OCI-LY7 (cell line): ENCODE measurements around the gene DDN. TPM values are rescaled to one million over a fixed set of nuclear protein-coding genes. Genes with fewer than 3 reads are reported as not detected.

Source experiments
- BruUV-seq: library from RNA; stranded (reverse); fragments of 400-500 nt; replicated peaks from 2 replicates; lab custom pipeline; 2021; lab: Mats Ljungman, UMichigan
- CTCF ChIA-PET: fragments of 300-600 bp; sonication (Branson Sonifier 250); formaldehyde crosslinking; loops from one replicate; lab custom pipeline; 2022; ENCODE audit warnings: antibody characterized with exemption; ENCODE audit not compliant: unreplicated experiment; lab: Charles Lee
- POLR2A ChIA-PET: fragments of 300-600 bp; sonication (Branson Sonifier 250); formaldehyde crosslinking; loops from one replicate; lab custom pipeline; 2022; ENCODE audit warnings: antibody characterized with exemption; lab: Charles Lee
- DNase-seq: peaks from one replicate; pipeline ENCODE4 v3.0.0-alpha.2; 2015; ENCODE audit warnings: low spot score
- H2AFZ ChIP-seq: fragments of 200-600 bp; sonication (generic), shearing (Covaris generic); 2 replicates; pipeline ENCODE4 v1.6.1; 2014; ENCODE audit warnings: mild to moderate bottlenecking, antibody characterized with exemption, low read length, moderate library complexity
- H3K27ac ChIP-seq: fragments of 200-600 bp; sonication (generic); 2 replicates; pipeline ENCODE4 v1.5.1; 2014; ENCODE audit warnings: mixed run types, low read depth, mild to moderate bottlenecking, moderate library complexity, low read length, inconsistent platforms; ENCODE audit not compliant: poor library complexity, severe bottlenecking
- H3K36me3 ChIP-seq: fragments of 200-600 bp; sonication (generic); 2 replicates; pipeline ENCODE4 v1.6.1; 2014; ENCODE audit warnings: mild to moderate bottlenecking, antibody characterized with exemption, low read length, moderate library complexity, mixed read lengths; ENCODE audit not compliant: insufficient read depth
- H3K4me1 ChIP-seq: fragments of 200-600 bp; sonication (generic); 2 replicates; pipeline ENCODE4 v1.5.1; 2014; ENCODE audit warnings: mild to moderate bottlenecking, low read length; ENCODE audit not compliant: insufficient read depth, poor library complexity, severe bottlenecking
- H3K4me2 ChIP-seq: fragments of 200-600 bp; sonication (generic); 2 replicates; pipeline ENCODE4 v1.6.1; 2014; ENCODE audit warnings: mild to moderate bottlenecking, low read length
- H3K4me3 ChIP-seq: fragments of 200-600 bp; sonication (generic); 2 replicates; pipeline ENCODE4 v1.5.1; 2014; ENCODE audit warnings: mild to moderate bottlenecking, low read depth, low read length; ENCODE audit not compliant: poor library complexity, severe bottlenecking
- H3K79me2 ChIP-seq: fragments of 200-600 bp; sonication (generic); 2 replicates; pipeline ENCODE4 v1.6.1; 2016; ENCODE audit warnings: low read depth, mild to moderate bottlenecking, low read length, moderate library complexity, mixed read lengths; ENCODE audit not compliant: insufficient read depth
- H3K9me2 ChIP-seq: fragments of 200-600 bp; sonication (generic); 2 replicates; pipeline ENCODE4 v1.6.1; 2016; ENCODE audit warnings: mild to moderate bottlenecking, low read length, mixed read lengths; ENCODE audit not compliant: insufficient read depth
- H3K9me3 ChIP-seq: fragments of 200-600 bp; sonication (generic); 2 replicates; pipeline ENCODE4 v1.6.1; 2014; ENCODE audit warnings: mild to moderate bottlenecking, mixed run types, low read length, mixed read lengths
- H4K20me1 ChIP-seq: fragments of 200-600 bp; sonication (generic); 2 replicates; pipeline ENCODE4 v1.6.1; 2014; ENCODE audit warnings: mild to moderate bottlenecking, antibody characterized with exemption, low read length, moderate library complexity, mixed read lengths; ENCODE audit not compliant: insufficient read depth
- CTCF ChIP-seq: fragments of 200-600 bp; sonication (generic); conservative IDR thresholded peaks from 2 replicates; pipeline ENCODE4 v1.5.1; 2014; ENCODE audit warnings: mild to moderate bottlenecking, antibody characterized with exemption, low read length, moderate library complexity, mixed read lengths
- EZH2phosphoT487 ChIP-seq: fragments of 200-600 bp; sonication (generic); IDR thresholded peaks from 2 replicates; pipeline ENCODE4 v1.6.1; 2018; ENCODE audit warnings: low read depth, borderline replicate concordance, mild to moderate bottlenecking, mixed run types, antibody characterized with exemption, low read length, moderate library complexity, mixed read lengths
- intact Hi-C: fragments of 100-400 bp; cut with micrococcal nuclease; formaldehyde crosslinking; loops from one replicate; pipeline ENCODE4 v1.10.0; 2022; ENCODE audit not compliant: unreplicated experiment
- total RNA-seq, 2 experiments: library from RNA; depleted of rRNA in 1 of 2; stranded (reverse); fragments of >200 nt in 1 of 2; shearing (Covaris generic) in 1 of 2; gene quantifications; 2 replicates each; pipeline ENCODE4 v1.2.3, GENCODE V29; 2014 to 2022

The DDN gene
- total RNA-seq, 2 experiments from 2014 or later: 0.13 TPM; not detected in 1

GRCh38 chr12:48972213-48972951, 26.8 kb downstream of the DDN start:
- H3K4me1 ChIP-seq: no peaks in the 10 kb centered on the region

GRCh38 chr12:48970702-48971334, 28.4 kb downstream of the DDN start:
- H3K4me1 ChIP-seq: no peaks in the 10 kb centered on the region
- no peak overlapping the region for H3K27ac ChIP-seq
- H3K36me3 ChIP-seq: no peaks in the 10 kb centered on the region
- no peak overlapping the region for H2AFZ ChIP-seq
- H4K20me1 ChIP-seq: no peaks in the 10 kb centered on the region
- no peaks in the 10 kb centered on the region for H3K9me2 ChIP-seq
- POLR2A ChIA-PET: no interaction called here
- no peaks in the 10 kb centered on the region for H3K9me3 ChIP-seq
- intact Hi-C loops: no loop called here
- DNase-seq: no peak
- no peak overlapping the region for H3K4me2 ChIP-seq
- H3K79me2 ChIP-seq: no peaks in the 10 kb centered on the region
- no peak overlapping the region for H3K4me3 ChIP-seq
- no TSS peak for BruUV-seq
- CTCF ChIA-PET: interaction anchor here (0.5 kb wide), 1 partner anchor 107 kb away, joined by 5 read pairs; no protein-coding TSS in a partner anchor
- TF ChIP-seq EZH2phosphoT487 (no peak), CTCF (no peak)

More at GRCh38 chr12:48972213-48972951, 26.8 kb downstream of the DDN start:
- CTCF ChIA-PET: no interaction called here
- no peak for DNase-seq
- H3K79me2 ChIP-seq: no peaks in the 10 kb centered on the region
- BruUV-seq: no TSS peak
- no peaks in the 10 kb centered on the region for H3K36me3 ChIP-seq
- no peak overlapping the region for H3K27ac ChIP-seq
- H3K9me3 ChIP-seq: no peaks in the 10 kb centered on the region
- intact Hi-C loops: no loop called here
- no peak overlapping the region for H3K4me3 ChIP-seq
- no peak overlapping the region for H3K4me2 ChIP-seq
- POLR2A ChIA-PET: interaction anchor here (0.6 kb wide), 1 partner anchor 120 kb away, joined by 4 read pairs; the partner anchor contains the start of gene DDX23
- no peak for TF ChIP-seq CTCF
- no peak for TF ChIP-seq EZH2phosphoT487
- no peak overlapping the region for H2AFZ ChIP-seq
- H3K9me2 ChIP-seq: no peaks in the 10 kb centered on the region
- H4K20me1 ChIP-seq: no peaks in the 10 kb centered on the region
